PFSK-1 (cell line): ENCODE results near the gene TP53AIP1.

Experiments used
- FOXP2 ChIP-seq: optimal IDR thresholded peaks from 2 replicates; pipeline ENCODE3; 2011; ENCODE audit warnings: borderline replicate concordance, control low read depth, inconsistent platforms; ENCODE audit not compliant: insufficient read depth; ENCODE audit errors: extremely low read length, extremely low read depth
- POLR2AphosphoS5 ChIP-seq: IDR thresholded peaks from 2 replicates; pipeline ENCODE4 v1.6.1; 2012; ENCODE audit warnings: low read depth, mild to moderate bottlenecking, control low read depth, low read length, moderate library complexity
- SIN3A ChIP-seq: IDR thresholded peaks from 2 replicates; pipeline ENCODE4 v1.6.1; 2012; ENCODE audit warnings: mild to moderate bottlenecking, low read length, moderate library complexity, borderline replicate concordance; ENCODE audit not compliant: insufficient read depth
- TAF1 ChIP-seq: IDR thresholded peaks from 2 replicates; pipeline ENCODE4 v1.6.1; 2012; ENCODE audit warnings: low read length, control low read depth, borderline replicate concordance; ENCODE audit not compliant: insufficient read depth
- TF ChIP-seq, protein P1 (sequence below), 2 experiments: IDR thresholded peaks; 2 replicates each; pipeline versions ENCODE4 v1.6.1 to v1.8.0; 2011 to 2012; ENCODE audit warnings: low read depth in 2 of 2, low read length in 2 of 2, control low read depth in 1 of 2, inconsistent platforms in 1 of 2, mild to moderate bottlenecking in 1 of 2, moderate library complexity in 1 of 2; ENCODE audit not compliant: insufficient read depth in 1 of 2

TP53AIP1 gene

DNA sequence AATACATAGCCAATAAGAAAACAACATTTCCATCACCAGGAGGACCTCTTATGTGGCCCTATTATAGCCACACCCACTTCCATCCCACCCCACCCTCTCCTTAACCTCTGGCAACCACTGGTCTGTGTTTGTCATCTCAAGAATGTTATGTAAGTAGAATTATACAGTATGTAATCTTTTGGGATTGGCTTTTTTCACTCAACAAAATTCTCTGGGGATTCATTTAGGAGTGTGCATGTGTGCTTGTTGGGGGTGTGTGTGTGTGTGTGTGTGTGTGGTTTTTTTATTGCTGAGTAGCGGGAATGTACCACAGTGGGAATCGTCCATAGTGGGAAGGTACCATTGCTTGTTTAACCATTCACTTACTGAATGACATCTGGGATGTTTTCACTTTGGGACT is 46.3 kb downstream of the TP53AIP1 start:
- TF ChIP-seq POLR2AphosphoS5 (no peak), SIN3A (no peak), TAF1 (no peak), FOXP2 (no peak)
- TF ChIP-seq, protein P1, sequence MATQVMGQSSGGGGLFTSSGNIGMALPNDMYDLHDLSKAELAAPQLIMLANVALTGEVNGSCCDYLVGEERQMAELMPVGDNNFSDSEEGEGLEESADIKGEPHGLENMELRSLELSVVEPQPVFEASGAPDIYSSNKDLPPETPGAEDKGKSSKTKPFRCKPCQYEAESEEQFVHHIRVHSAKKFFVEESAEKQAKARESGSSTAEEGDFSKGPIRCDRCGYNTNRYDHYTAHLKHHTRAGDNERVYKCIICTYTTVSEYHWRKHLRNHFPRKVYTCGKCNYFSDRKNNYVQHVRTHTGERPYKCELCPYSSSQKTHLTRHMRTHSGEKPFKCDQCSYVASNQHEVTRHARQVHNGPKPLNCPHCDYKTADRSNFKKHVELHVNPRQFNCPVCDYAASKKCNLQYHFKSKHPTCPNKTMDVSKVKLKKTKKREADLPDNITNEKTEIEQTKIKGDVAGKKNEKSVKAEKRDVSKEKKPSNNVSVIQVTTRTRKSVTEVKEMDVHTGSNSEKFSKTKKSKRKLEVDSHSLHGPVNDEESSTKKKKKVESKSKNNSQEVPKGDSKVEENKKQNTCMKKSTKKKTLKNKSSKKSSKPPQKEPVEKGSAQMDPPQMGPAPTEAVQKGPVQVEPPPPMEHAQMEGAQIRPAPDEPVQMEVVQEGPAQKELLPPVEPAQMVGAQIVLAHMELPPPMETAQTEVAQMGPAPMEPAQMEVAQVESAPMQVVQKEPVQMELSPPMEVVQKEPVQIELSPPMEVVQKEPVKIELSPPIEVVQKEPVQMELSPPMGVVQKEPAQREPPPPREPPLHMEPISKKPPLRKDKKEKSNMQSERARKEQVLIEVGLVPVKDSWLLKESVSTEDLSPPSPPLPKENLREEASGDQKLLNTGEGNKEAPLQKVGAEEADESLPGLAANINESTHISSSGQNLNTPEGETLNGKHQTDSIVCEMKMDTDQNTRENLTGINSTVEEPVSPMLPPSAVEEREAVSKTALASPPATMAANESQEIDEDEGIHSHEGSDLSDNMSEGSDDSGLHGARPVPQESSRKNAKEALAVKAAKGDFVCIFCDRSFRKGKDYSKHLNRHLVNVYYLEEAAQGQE (IDR thresholded peaks at IDR 0.05; ENCODE audit: insufficient read depth in 1 of 2, low read depth in 2 of 2, low read length in 2 of 2) = no peak

DNA sequence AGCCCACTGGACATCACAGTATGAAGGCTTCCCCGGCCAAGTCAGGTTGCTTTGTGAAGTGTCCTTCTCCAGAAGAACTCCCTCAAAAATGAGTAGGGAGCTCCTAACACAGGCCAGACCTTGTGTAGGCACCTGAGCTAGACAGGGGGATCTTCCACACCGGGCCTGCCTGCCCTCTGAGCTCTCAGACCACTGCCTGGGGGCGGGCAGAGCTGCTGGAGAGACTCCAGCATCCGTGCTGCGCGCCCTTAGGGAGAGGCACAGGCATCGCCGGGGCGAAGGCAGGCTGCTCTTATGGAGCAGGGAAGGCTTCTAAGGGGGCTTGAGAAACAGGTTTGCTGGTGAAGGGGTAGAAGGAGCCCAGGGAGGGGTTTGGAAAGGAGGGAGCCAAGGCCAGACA is 47.1 kb downstream of the TP53AIP1 start:
- no peak for TF ChIP-seq POLR2AphosphoS5
- no peak for TF ChIP-seq FOXP2
- TF ChIP-seq, protein P1 (IDR thresholded peaks at IDR 0.05; ENCODE audit: insufficient read depth in 1 of 2, low read depth in 2 of 2, low read length in 2 of 2) = no peak
- no peak for TF ChIP-seq TAF1
- no peak for TF ChIP-seq SIN3A

DNA sequence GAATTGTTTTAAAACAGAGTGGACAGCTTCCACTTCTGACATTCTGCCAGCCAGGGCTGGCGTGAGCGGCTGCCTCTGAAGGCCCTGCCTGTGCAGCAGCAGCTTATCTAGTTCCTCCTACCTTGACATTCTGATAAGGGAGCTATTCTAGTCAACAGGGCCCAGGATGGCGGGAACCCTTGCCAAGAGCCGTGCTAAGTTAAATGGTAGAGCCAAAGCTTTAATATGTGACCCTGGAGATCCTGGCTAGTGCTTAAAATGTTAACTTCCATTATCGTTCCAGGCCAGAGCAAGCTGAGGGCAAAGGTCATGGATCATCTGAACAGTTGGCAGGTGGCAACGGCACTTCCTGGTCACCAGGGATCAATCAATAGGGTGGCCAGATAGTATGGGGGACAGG is 48.0 kb downstream of the TP53AIP1 start:
- TF ChIP-seq POLR2AphosphoS5 = no peak
- no peak for TF ChIP-seq SIN3A
- TF ChIP-seq, protein P1 (IDR thresholded peaks at IDR 0.05; ENCODE audit: insufficient read depth in 1 of 2, low read depth in 2 of 2, low read length in 2 of 2) = no peak
- no peak for TF ChIP-seq TAF1

DNA sequence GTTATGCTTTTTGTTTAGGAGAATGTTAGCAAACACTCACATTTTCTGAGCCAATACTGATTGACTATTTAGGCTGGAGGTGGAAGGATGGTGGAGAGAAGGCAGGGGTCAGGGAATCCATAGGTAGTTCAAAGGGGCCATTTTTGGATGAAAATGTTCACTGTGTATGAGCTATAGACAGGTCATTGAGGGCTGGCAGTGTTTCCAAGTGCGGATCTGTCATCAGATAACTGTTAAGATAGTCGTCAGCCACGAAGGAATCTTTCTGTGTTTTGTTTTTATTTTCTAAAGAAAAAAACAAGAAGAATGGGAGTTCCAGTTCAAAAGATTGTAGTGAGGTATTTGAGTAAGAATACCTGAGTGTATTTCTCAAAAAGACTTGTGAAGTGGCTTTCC is 48.4 kb downstream of the TP53AIP1 start:
- TF ChIP-seq SIN3A (no peak), TAF1 (no peak), FOXP2 (no peak), POLR2AphosphoS5 (no peak)
- TF ChIP-seq, protein P1 (IDR thresholded peaks at IDR 0.05; ENCODE audit: insufficient read depth in 1 of 2, low read depth in 2 of 2, low read length in 2 of 2) = no peak

DNA sequence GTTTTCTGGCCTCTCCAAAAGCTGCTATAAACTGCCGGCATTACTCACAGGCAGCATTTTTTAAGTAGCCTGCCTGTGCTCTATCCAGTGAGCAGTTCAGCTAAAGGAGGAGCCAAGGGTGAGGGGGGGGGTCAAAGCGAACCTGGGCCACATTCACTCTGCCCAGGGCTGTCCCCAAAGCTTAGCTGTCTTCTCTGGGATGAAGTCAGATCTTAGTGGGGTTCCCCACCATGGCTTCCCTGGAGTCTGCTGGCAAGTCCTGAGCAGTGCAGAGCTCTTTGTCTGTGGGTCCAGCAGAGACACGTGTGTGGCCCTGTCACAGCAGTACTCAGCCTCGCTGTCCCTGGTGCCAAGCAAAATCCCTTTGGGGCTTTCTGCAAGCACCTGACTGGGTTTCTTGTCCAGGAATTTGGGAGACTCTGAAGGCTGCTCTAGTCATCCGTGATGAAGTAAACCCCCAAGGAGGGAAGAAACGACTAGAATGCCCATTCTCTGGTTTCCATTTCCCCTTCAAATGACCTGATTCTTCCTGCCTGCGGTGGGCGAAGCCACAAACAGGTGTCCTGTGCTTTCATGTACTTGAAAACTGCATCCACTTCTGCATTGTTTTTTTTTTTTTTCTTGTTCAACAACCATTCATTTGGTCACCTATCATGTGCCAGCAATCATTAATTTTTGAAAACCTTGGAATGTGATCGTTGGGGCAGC is 48.9 kb downstream of the TP53AIP1 start:
- TF ChIP-seq POLR2AphosphoS5 (no peak), TAF1 (no peak), FOXP2 (no peak), SIN3A (no peak)
